ENCODE measurements around the gene TIFAB. TPM values are rescaled to one million over a fixed set of nuclear protein-coding genes. Genes with fewer than 3 reads are reported as not detected.

The TIFAB gene
- total RNA-seq, 2 donors from 2014 or later: not detected

GRCh38 chr5:135437796-135438560 is 14.2 kb downstream of the TIFAB start:
- H3K27me3 ChIP-seq (replicated peaks; ENCODE audit: insufficient read depth): no peaks in the 10 kb centered on the region
- TF ChIP-seq POLR2AphosphoS5 (IDR thresholded peaks at IDR 0.05) (peak; percentile 47), CTCF (IDR thresholded peaks at IDR 0.05) (no peak), POLR2A (IDR thresholded peaks at IDR 0.05) (no peak)
- DNase-seq (ENCODE audit: low spot score): peak; percentile 21
- no peaks in the 10 kb centered on the region for H3K4me1 ChIP-seq (replicated peaks)
- 22% methylated on average over 13 of the region's 13 CpGs for WGBS
- intact Hi-C loops (cut with DNase I): no loop called here
- no peak overlapping the region for H3K4me3 ChIP-seq
- H3K9me3 ChIP-seq: no peaks in the 10 kb centered on the region
- no peak overlapping the region for H3K27ac ChIP-seq
- no peaks in the 10 kb centered on the region for H3K36me3 ChIP-seq

GRCh38 chr5:135437422-135437795 is 14.7 kb downstream of the TIFAB start:
- Histone ChIP-seq H3K4me3 (no peak overlapping the region), H3K36me3 (no peaks in the 10 kb centered on the region), H3K27me3 (replicated peaks; ENCODE audit: insufficient read depth) (no peaks in the 10 kb centered on the region), H3K4me1 (replicated peaks) (no peaks in the 10 kb centered on the region), H3K27ac (no peak overlapping the region), H3K9me3 (no peaks in the 10 kb centered on the region)
- 75% methylated on average over 7 of the region's 7 CpGs for WGBS
- intact Hi-C loops (cut with DNase I): no loop called here
- peak; percentile 2 for DNase-seq (ENCODE audit: low spot score)
- TF ChIP-seq CTCF (IDR thresholded peaks at IDR 0.05) (no peak), POLR2AphosphoS5 (IDR thresholded peaks at IDR 0.05) (no peak), POLR2A (IDR thresholded peaks at IDR 0.05) (no peak)

- Histone ChIP-seq H3K27ac (no peak overlapping the region), H3K4me3 (no peak overlapping the region), H3K9me3 (no peaks in the 10 kb centered on the region), H3K36me3 (no peaks in the 10 kb centered on the region), H3K4me1 (replicated peaks) (no peaks in the 10 kb centered on the region), H3K27me3 (replicated peaks; ENCODE audit: insufficient read depth) (no peaks in the 10 kb centered on the region)
- TF ChIP-seq POLR2A (IDR thresholded peaks at IDR 0.05) (no peak), CTCF (IDR thresholded peaks at IDR 0.05) (no peak), POLR2AphosphoS5 (IDR thresholded peaks at IDR 0.05) (no peak)
- DNase-seq (ENCODE audit: low spot score): no peak
- WGBS: 51% methylated on average over 7 of the region's 7 CpGs
- intact Hi-C loops (cut with DNase I): no loop called here
These were observed 15.2 kb downstream of the TIFAB start for GRCh38 chr5:135436951-135437418.

GRCh38 chr5:135435467-135436330 is 16.5 kb downstream of the TIFAB start:
- Histone ChIP-seq H3K9me3 (no peaks in the 10 kb centered on the region), H3K36me3 (no peaks in the 10 kb centered on the region), H3K4me1 (replicated peaks) (no peaks in the 10 kb centered on the region), H3K27me3 (replicated peaks; ENCODE audit: insufficient read depth) (no peaks in the 10 kb centered on the region), H3K4me3 (no peak overlapping the region), H3K27ac (no peak overlapping the region)
- intact Hi-C loops (cut with DNase I): no loop called here
- DNase-seq (ENCODE audit: low spot score): no peak
- TF ChIP-seq CTCF (IDR thresholded peaks at IDR 0.05) (no peak), POLR2AphosphoS5 (IDR thresholded peaks at IDR 0.05) (no peak), POLR2A (IDR thresholded peaks at IDR 0.05) (no peak)
- 87% methylated on average over 9 of the region's 9 CpGs for WGBS
